Fibroblast of skin of left biceps (primary cell): ENCODE data around the gene ATAD5.
A peak's percentile ranks its signal among the peaks of the same experiment; 100 is the strongest.

Source experiments
- DNase-seq, 2 experiments: peaks; one replicate each; pipeline ENCODE4 v3.0.0-alpha.2; 2013; ENCODE audit warnings: low read depth in 2 of 2

Gene ATAD5

DNA sequence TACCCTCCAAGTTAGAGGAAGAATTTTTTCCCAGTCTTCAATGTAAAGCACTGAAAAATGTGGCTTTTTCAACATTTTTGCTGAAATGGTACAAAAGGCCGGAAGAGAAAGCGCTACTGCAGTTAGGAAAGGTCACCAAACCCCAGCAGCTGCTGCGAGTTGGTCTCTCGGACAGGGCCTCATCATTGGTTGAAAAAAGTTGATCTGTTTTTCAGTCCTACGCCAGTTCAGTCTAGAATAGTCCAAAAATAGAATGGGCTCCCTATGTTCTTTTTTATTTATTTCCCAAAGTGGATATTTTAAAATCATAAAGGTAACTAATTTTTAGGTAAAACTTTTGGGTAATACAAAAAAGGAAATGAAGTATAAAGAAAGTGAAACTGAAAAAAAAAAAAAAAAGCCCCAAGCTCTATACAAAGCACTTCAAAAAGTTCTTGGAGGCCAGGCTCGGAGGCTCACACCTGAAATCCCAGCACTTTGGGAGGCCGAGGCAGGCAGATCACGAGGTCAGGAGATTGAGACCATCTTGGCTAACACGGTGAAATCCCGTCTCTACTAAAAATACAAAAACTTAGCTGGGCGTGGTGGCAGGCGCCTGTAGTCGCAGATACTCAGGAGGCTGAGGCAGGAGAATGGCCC lies 107.4 kb downstream of the ATAD5 start:
- no peak for DNase-seq

DNA sequence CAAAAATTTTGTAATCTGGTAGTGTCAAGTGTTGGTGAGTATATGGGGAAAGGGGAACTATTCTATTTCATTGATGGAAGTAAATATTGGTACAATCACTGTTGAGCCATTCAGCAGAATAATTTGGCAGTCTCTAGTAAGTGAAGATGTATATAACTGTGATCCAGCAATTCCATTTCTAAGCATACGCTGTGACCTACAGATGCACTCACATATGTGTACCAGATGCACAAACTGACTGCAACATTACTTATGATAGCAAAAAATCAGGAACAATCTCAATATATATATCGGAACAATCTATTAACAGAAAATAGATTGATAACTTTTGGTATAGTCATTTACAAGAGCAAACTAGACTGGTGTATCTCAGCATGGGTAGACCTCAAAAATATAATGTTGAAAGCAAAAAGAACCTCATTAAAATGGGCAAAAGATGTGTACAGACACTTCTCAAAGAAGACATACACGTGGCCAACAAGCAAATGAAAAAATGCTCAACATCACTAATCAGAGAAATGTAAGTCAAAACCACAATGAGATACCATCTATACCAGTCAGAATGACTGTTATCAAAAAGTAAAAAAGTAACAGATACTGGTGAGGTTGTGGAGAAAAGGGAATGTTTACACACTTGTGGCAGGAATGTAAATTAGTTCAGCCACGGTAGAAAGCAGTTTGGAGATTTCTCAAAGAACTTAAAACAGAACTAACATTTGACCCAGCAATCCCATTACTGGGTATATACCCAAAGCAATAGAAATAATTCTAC lies 110.7 kb downstream of the ATAD5 start:
- peak in 1 of 2 experiments; percentile 17 for DNase-seq
